HepG2 (cell line): ENCODE results near the gene SLC25A25. TPM values are rescaled to one million over a fixed set of nuclear protein-coding genes. Genes with fewer than 3 reads are reported as not detected.

Source experiments
- EZH2 ChIP-seq: conservative IDR thresholded peaks from 2 replicates; pipeline ENCODE4 v1.6.1; 2012; ENCODE audit warnings: mild to moderate bottlenecking, low read depth, low read length, moderate library complexity
- NAIF1 ChIP-seq: sonication (generic); formaldehyde crosslinking; IDR thresholded peaks from 2 replicates; pipeline ENCODE4 v1.5.0; 2020; ENCODE audit warnings: mild to moderate bottlenecking, missing genetic modification reagents, borderline replicate concordance
- PRDM10 ChIP-seq: sonication (generic); formaldehyde crosslinking; IDR thresholded peaks from 2 replicates; pipeline ENCODE4 v1.4.0; 2020; ENCODE audit warnings: low read depth, missing genetic modification reagents
- RBAK ChIP-seq: sonication (generic); formaldehyde crosslinking; IDR thresholded peaks from 2 replicates; pipeline ENCODE4 v1.5.1; 2020; ENCODE audit warnings: mild to moderate bottlenecking, missing genetic modification reagents
- REXO4 ChIP-seq: sonication (generic); formaldehyde crosslinking; IDR thresholded peaks from 2 replicates; pipeline ENCODE4 v1.8.0; 2022; ENCODE audit warnings: missing genetic modification reagents, mild to moderate bottlenecking, borderline replicate concordance
- SIN3A ChIP-seq: IDR thresholded peaks from 2 replicates; pipeline ENCODE4 v1.6.1; 2011; ENCODE audit warnings: low read depth, mild to moderate bottlenecking, control low read depth, low read length, borderline replicate concordance
- SKIL ChIP-seq: sonication (generic); formaldehyde crosslinking; IDR thresholded peaks from 2 replicates; pipeline ENCODE4 v1.8.0; 2022; ENCODE audit warnings: missing genetic modification reagents, mild to moderate bottlenecking, moderate library complexity, borderline replicate concordance
- USF2 ChIP-seq, 2 experiments: sonication (generic) in 1 of 2; formaldehyde crosslinking in 1 of 2; IDR thresholded peaks; 2 replicates each; pipeline versions ENCODE4 v1.5.1 to v1.6.1; 2011 to 2020; ENCODE audit warnings: borderline replicate concordance in 1 of 2, low read depth in 1 of 2, low read length in 1 of 2, mild to moderate bottlenecking in 1 of 2, missing genetic modification reagents in 1 of 2, moderate library complexity in 1 of 2
- ZHX2 ChIP-seq, 2 experiments: sonication (generic) in 1 of 2; formaldehyde crosslinking in 1 of 2; IDR thresholded peaks; 2 replicates each; pipeline versions ENCODE4 v1.6.1 to v1.9.0; 2014 to 2022; ENCODE audit warnings: antibody characterized with exemption in 1 of 2, borderline replicate concordance in 1 of 2, inconsistent platforms in 1 of 2, low read depth in 1 of 2, missing genetic modification reagents in 1 of 2
- ZNF24 ChIP-seq: fragments of 450-650 bp; IDR thresholded peaks from 2 replicates; pipeline ENCODE4 v1.6.1; 2017; ENCODE audit warnings: antibody characterized with exemption, mild to moderate bottlenecking
- ZNF460 ChIP-seq: sonication (generic); formaldehyde crosslinking; IDR thresholded peaks from 2 replicates; pipeline ENCODE4 v1.5.1; 2020; ENCODE audit warnings: missing genetic modification reagents, mild to moderate bottlenecking, borderline replicate concordance
- ZNF781 ChIP-seq: sonication (generic); formaldehyde crosslinking; IDR thresholded peaks from 2 replicates; pipeline ENCODE4 v1.5.1; 2020; ENCODE audit warnings: borderline replicate concordance, mild to moderate bottlenecking, missing genetic modification reagents; ENCODE audit errors: not compliant biosample characterization
- polyA plus RNA-seq, 8 experiments: library from polyadenylated mRNA; depleted of rRNA in 3 of 8; stranded (reverse) in 7 of 8; unstranded in 1 of 8; fragments of >200 nt; fragmentation: Illumina TruSeq in 4 of 8; extraction: Trizol in 4 of 8; gene quantifications; 2 replicates each; pipeline versions ENCODE4 v1.2.1 to v1.2.3, GENCODE V29; 2011 to 2016; ENCODE audit warnings: low read depth in 4 of 8, missing spikeins in 1 of 8, mixed read lengths in 1 of 8; ENCODE audit not compliant: insufficient read depth in 1 of 8
- total RNA-seq, 5 experiments: library from RNA; depleted of rRNA; stranded (reverse); fragments of >200 nt; fragmentation: Illumina TruSeq; extraction: Trizol; gene quantifications; 2 replicates each; pipeline ENCODE4 v1.2.3, GENCODE V29; 2016; ENCODE audit warnings: low read depth in 1 of 5

SLC25A25 gene
- total and polyA plus RNA-seq, 2 of the 13 experiments (the other 11 are each of a cell fraction or from before 2014, with no cell fraction given), result 10.5 to 24.8 TPM

- TF ChIP-seq USF2 (IDR thresholded peaks at IDR 0.05; ENCODE audit: low read depth, low read length) (no peak), USF2 (CRISPR knock-in tag; IDR thresholded peaks at IDR 0.05; ENCODE audit: borderline replicate concordance) (no peak), PRDM10 (CRISPR knock-in tag) (no peak), EZH2 (no peak), RBAK (CRISPR knock-in tag) (no peak), REXO4 (CRISPR knock-in tag) (no peak), NAIF1 (CRISPR knock-in tag) (no peak), SIN3A (no peak), ZNF24 (no peak), ZNF781 (CRISPR knock-in tag) (no peak), ZNF460 (CRISPR knock-in tag) (no peak), ZHX2 (IDR thresholded peaks at IDR 0.05; ENCODE audit: low read depth) (no peak), ZHX2 (CRISPR knock-in tag; IDR thresholded peaks at IDR 0.05; ENCODE audit: borderline replicate concordance) (no peak), SKIL (CRISPR knock-in tag) (no peak)
These were observed 33.0 kb upstream of the SLC25A25 start (continued) for GRCh38 chr9:128034821-128035652.
